GM23338 (cell line): ENCODE measurements around the gene CASTOR1. TPM values are rescaled to one million over a fixed set of nuclear protein-coding genes. Genes with fewer than 3 reads are reported as not detected.

Experiments
- ATAC-seq: fragments of 200-7000 bp; cut with Tn5 transposase; 3 replicates; pipeline ENCODE4 v1.9.1; 2020
- DNase-seq: peaks from one replicate; pipeline ENCODE4 v3.0.0-alpha.2; 2015; ENCODE audit warnings: low spot score
- H2AFZ ChIP-seq: fragments of 200-600 bp; sonication (generic); 2 replicates; pipeline ENCODE4 v1.8.0; 2016; ENCODE audit warnings: antibody characterized with exemption, mild to moderate bottlenecking, moderate library complexity
- H3F3A ChIP-seq: fragments of 200-600 bp; sonication (generic); replicated peaks from 2 replicates; pipeline ENCODE4 v1.8.0; 2017; ENCODE audit warnings: antibody characterized with exemption, mixed run types, low read depth
- H3K27ac ChIP-seq: fragments of 200-600 bp; sonication (generic); 2 replicates; pipeline ENCODE4 v1.6.1; 2016; ENCODE audit warnings: low read depth
- H3K27me3 ChIP-seq: fragments of 200-600 bp; sonication (generic); 2 replicates; pipeline ENCODE4 v1.8.0; 2016; ENCODE audit warnings: mild to moderate bottlenecking, mixed run types, moderate library complexity; ENCODE audit not compliant: insufficient read depth
- H3K36me3 ChIP-seq: fragments of 200-600 bp; sonication (generic); 2 replicates; pipeline ENCODE4 v1.8.0; 2016; ENCODE audit warnings: mild to moderate bottlenecking; ENCODE audit not compliant: insufficient read depth
- H3K4me1 ChIP-seq: fragments of 200-600 bp; sonication (generic); 2 replicates; pipeline ENCODE4 v1.8.0; 2016; ENCODE audit warnings: mild to moderate bottlenecking, moderate library complexity; ENCODE audit not compliant: insufficient read depth
- H3K4me2 ChIP-seq: fragments of 200-600 bp; sonication (generic); 2 replicates; pipeline ENCODE4 v1.7.1; 2017; ENCODE audit warnings: mixed run types
- H3K4me3 ChIP-seq: fragments of 200-600 bp; sonication (generic); 2 replicates; pipeline ENCODE4 v1.6.1; 2016; ENCODE audit warnings: mixed run types
- H3K79me2 ChIP-seq: fragments of 200-600 bp; sonication (generic); replicated peaks from 2 replicates; pipeline ENCODE4 v1.8.0; 2017; ENCODE audit warnings: mild to moderate bottlenecking; ENCODE audit not compliant: insufficient read depth
- H3K9me2 ChIP-seq: fragments of 200-600 bp; sonication (generic); 2 replicates; pipeline ENCODE4 v1.8.0; 2017; ENCODE audit not compliant: insufficient read depth
- H4K20me1 ChIP-seq: fragments of 200-600 bp; sonication (generic); replicated peaks from 2 replicates; pipeline ENCODE4 v1.8.0; 2017; ENCODE audit warnings: mild to moderate bottlenecking; ENCODE audit not compliant: insufficient read depth
- H3K27ac Mint-ChIP-seq: 2 replicates; pipeline ENCODE4 v1.8.0; 2020; ENCODE audit warnings: inconsistent platforms, mild to moderate bottlenecking, moderate library complexity, mixed read lengths
- H3K27me3 Mint-ChIP-seq: 3 replicates; pipeline ENCODE4 v1.8.0; 2022; ENCODE audit warnings: low read depth, mild to moderate bottlenecking, moderate library complexity, mixed read lengths, inconsistent platforms; ENCODE audit not compliant: insufficient read depth, poor library complexity
- H3K36me3 Mint-ChIP-seq: 3 replicates; pipeline ENCODE4 v1.8.0; 2021; ENCODE audit warnings: low read depth, mild to moderate bottlenecking, inconsistent platforms, moderate library complexity, mixed read lengths
- H3K4me1 Mint-ChIP-seq: 3 replicates; pipeline ENCODE4 v1.8.0; 2020; ENCODE audit warnings: mild to moderate bottlenecking, inconsistent platforms, mixed read lengths
- H3K4me3 Mint-ChIP-seq: 3 replicates; pipeline ENCODE4 v1.8.0; 2021; ENCODE audit warnings: moderate library complexity, mild to moderate bottlenecking, inconsistent platforms, mixed read lengths
- H3K9me3 Mint-ChIP-seq: 3 replicates; pipeline ENCODE4 v1.8.0; 2020; ENCODE audit warnings: moderate library complexity, mild to moderate bottlenecking, inconsistent platforms, mixed read lengths
- POLR2AphosphoS5 ChIP-seq: IDR thresholded peaks from 2 replicates; pipeline ENCODE4 v1.6.1; 2016; ENCODE audit warnings: antibody characterized with exemption, low read depth
- ZNF114 ChIP-seq: fragments of 250-450 bp; sonication (Bioruptor Pico); IDR thresholded peaks from 2 replicates; pipeline ENCODE4 v1.5.0; 2020; ENCODE audit warnings: mild to moderate bottlenecking, moderate library complexity
- polyA plus RNA-seq: library from polyadenylated mRNA; unstranded; fragments of >200 nt; fragmentation: Nextera tagmentation; extraction: Ambion mirVana; gene quantifications from 2 replicates; pipeline ENCODE4 v1.2.1, GENCODE V29; 2016
- total RNA-seq: library from RNA; depleted of rRNA; stranded (reverse); fragments of >200 nt; shearing (Covaris generic); gene quantifications from 2 replicates; pipeline ENCODE4 v1.2.3, GENCODE V29; 2014
- TF ChIP-seq, protein P1 (sequence below): fragments of 250-450 bp; sonication (Bioruptor Pico); IDR thresholded peaks from 2 replicates; pipeline ENCODE4 v1.5.0; 2020; ENCODE audit warnings: mild to moderate bottlenecking, moderate library complexity
- TF ChIP-seq, protein P2 (sequence below), 2 experiments: fragments of 200-600 bp in 1 of 2; sonication (generic) in 1 of 2; conservative IDR thresholded peaks; 2 replicates each; pipeline versions ENCODE4 v1.5.1 to v1.6.1; 2016 to 2017; ENCODE audit warnings: antibody characterized with exemption in 2 of 2, low read depth in 2 of 2, mild to moderate bottlenecking in 2 of 2, moderate library complexity in 1 of 2

The CASTOR1 gene
- total and polyA plus RNA-seq, 2 experiments from 2014 or later = 11.3 to 23.2 TPM

DNA sequence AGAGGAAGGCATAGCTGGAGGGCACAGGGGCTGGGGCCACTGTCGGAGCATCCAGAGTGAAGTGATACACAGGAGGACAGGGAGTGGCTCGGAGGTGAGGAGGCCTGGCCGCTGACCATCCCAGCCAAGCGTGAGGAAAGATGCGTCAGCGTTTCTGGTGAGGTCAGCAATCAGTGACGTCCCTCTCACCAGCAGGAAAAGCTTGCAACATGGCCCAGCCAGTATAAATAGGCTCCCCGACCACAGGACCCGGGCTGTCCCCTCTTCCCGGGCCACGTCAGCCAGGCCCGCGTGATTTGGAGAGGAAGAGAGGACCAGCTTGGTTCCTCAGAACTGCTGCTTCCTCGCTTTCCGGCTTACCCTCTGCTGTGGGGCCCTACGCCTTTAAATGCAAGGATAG, 18.5 kb downstream of the CASTOR1 start (continued):
- TF ChIP-seq, protein P1, sequence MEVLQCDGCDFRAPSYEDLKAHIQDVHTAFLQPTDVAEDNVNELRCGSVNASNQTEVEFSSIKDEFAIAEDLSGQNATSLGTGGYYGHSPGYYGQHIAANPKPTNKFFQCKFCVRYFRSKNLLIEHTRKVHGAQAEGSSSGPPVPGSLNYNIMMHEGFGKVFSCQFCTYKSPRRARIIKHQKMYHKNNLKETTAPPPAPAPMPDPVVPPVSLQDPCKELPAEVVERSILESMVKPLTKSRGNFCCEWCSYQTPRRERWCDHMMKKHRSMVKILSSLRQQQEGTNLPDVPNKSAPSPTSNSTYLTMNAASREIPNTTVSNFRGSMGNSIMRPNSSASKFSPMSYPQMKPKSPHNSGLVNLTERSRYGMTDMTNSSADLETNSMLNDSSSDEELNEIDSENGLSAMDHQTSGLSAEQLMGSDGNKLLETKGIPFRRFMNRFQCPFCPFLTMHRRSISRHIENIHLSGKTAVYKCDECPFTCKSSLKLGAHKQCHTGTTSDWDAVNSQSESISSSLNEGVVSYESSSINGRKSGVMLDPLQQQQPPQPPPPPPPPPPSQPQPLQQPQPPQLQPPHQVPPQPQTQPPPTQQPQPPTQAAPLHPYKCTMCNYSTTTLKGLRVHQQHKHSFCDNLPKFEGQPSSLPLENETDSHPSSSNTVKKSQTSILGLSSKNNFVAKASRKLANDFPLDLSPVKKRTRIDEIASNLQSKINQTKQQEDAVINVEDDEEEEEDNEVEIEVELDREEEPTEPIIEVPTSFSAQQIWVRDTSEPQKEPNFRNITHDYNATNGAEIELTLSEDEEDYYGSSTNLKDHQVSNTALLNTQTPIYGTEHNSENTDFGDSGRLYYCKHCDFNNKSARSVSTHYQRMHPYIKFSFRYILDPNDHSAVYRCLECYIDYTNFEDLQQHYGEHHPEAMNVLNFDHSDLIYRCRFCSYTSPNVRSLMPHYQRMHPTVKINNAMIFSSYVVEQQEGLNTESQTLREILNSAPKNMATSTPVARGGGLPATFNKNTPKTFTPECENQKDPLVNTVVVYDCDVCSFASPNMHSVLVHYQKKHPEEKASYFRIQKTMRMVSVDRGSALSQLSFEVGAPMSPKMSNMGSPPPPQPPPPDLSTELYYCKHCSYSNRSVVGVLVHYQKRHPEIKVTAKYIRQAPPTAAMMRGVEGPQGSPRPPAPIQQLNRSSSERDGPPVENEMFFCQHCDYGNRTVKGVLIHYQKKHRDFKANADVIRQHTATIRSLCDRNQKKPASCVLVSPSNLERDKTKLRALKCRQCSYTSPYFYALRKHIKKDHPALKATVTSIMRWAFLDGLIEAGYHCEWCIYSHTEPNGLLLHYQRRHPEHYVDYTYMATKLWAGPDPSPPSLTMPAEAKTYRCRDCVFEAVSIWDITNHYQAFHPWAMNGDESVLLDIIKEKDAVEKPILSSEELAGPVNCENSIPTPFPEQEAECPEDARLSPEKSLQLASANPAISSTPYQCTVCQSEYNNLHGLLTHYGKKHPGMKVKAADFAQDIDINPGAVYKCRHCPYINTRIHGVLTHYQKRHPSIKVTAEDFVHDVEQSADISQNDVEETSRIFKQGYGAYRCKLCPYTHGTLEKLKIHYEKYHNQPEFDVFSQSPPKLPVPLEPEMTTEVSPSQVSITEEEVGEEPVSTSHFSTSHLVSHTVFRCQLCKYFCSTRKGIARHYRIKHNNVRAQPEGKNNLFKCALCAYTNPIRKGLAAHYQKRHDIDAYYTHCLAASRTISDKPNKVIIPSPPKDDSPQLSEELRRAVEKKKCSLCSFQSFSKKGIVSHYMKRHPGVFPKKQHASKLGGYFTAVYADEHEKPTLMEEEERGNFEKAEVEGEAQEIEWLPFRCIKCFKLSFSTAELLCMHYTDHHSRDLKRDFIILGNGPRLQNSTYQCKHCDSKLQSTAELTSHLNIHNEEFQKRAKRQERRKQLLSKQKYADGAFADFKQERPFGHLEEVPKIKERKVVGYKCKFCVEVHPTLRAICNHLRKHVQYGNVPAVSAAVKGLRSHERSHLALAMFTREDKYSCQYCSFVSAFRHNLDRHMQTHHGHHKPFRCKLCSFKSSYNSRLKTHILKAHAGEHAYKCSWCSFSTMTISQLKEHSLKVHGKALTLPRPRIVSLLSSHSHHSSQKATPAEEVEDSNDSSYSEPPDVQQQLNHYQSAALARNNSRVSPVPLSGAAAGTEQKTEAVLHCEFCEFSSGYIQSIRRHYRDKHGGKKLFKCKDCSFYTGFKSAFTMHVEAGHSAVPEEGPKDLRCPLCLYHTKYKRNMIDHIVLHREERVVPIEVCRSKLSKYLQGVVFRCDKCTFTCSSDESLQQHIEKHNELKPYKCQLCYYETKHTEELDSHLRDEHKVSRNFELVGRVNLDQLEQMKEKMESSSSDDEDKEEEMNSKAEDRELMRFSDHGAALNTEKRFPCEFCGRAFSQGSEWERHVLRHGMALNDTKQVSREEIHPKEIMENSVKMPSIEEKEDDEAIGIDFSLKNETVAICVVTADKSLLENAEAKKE (CRISPR knock-in tag) = no peak
- TF ChIP-seq POLR2AphosphoS5 (no peak), ZNF114 (CRISPR knock-in tag) (no peak)
- TF ChIP-seq, protein P2, sequence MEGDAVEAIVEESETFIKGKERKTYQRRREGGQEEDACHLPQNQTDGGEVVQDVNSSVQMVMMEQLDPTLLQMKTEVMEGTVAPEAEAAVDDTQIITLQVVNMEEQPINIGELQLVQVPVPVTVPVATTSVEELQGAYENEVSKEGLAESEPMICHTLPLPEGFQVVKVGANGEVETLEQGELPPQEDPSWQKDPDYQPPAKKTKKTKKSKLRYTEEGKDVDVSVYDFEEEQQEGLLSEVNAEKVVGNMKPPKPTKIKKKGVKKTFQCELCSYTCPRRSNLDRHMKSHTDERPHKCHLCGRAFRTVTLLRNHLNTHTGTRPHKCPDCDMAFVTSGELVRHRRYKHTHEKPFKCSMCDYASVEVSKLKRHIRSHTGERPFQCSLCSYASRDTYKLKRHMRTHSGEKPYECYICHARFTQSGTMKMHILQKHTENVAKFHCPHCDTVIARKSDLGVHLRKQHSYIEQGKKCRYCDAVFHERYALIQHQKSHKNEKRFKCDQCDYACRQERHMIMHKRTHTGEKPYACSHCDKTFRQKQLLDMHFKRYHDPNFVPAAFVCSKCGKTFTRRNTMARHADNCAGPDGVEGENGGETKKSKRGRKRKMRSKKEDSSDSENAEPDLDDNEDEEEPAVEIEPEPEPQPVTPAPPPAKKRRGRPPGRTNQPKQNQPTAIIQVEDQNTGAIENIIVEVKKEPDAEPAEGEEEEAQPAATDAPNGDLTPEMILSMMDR (conservative IDR thresholded peaks at IDR 0.05; ENCODE audit: low read depth in 2 of 2) = no peak

DNA sequence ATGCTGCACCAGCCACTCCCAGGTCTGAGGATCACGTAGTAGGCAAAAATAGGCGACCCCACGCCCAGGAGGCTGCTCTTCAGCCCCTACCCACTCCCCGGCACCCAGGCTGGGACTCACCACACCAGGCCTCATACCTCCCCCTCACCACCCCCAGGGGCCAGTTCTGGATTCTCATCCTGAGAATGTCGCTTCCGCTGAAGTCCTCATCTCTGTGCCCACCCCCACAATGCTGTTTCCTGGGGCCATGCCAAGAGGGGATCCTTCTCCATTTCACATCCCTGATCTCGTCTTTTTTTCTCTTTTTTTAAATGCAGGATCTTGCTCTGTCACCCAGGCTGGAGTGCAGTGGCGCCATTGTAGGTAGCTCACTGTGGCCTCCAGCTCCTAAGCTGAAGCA, 21.0 kb downstream of the CASTOR1 start:
- no peaks in the 10 kb centered on the region for H3K36me3 ChIP-seq
- H3K4me1 ChIP-seq = no peaks in the 10 kb centered on the region
- Mint-ChIP-seq H3K4me3 (no peak overlapping the region), H3K36me3 (no peaks in the 10 kb centered on the region), H3K9me3 (no peaks in the 10 kb centered on the region), H3K27ac (no peak overlapping the region), H3K27me3 (peaks cover 14% of the 10 kb centered on the region), H3K4me1 (0 out of 3 replicates have a peak, but pooled peaks cover under 1% of the 10 kb centered on the region)
- ATAC-seq (no peak), DNase-seq (no peak)
- H3F3A ChIP-seq = no peaks in the 10 kb centered on the region
- no peak overlapping the region for H3K4me2 ChIP-seq
- no peak overlapping the region for H3K4me3 ChIP-seq
- no peaks in the 10 kb centered on the region for H4K20me1 ChIP-seq
- no peaks in the 10 kb centered on the region; the same call in 1 of the 2 replicates for H3K27me3 ChIP-seq
- no peaks in the 10 kb centered on the region for H3K9me2 ChIP-seq
- H3K79me2 ChIP-seq = no peaks in the 10 kb centered on the region
- no peak overlapping the region for H2AFZ ChIP-seq
- no peak overlapping the region for H3K27ac ChIP-seq
- TF ChIP-seq, protein P1 (CRISPR knock-in tag) = no peak
